Body of pancreas (tissue), 4 donors: ENCODE results near the gene FBLN1. TPM values are rescaled to one million over a fixed set of nuclear protein-coding genes. Genes with fewer than 3 reads are reported as not detected.
"Not testable (repeated sequence)": the region's sequence is repeated elsewhere in the genome, so short reads cannot be mapped to it uniquely, and the experiment has no call there.

ENCODE experiments used
- ATAC-seq: fragments of 150-250 bp; one replicate; pipeline ENCODE4 v1.9.1; 2016
- DNase-seq, 4 donors: peaks; one replicate each; pipeline ENCODE4 v3.0.0-alpha.2; 2019
- H3K27ac ChIP-seq, 4 donors: fragments of 200-600 bp; sonication (generic); 1 replicate in 3 of 4; 2 replicates in 1 of 4; pipeline versions ENCODE4 v1.5.1 to v1.6.1; 2016 to 2019; ENCODE audit warnings: mild to moderate bottlenecking in 1 of 4, mixed read lengths in 1 of 4, moderate library complexity in 1 of 4
- H3K27me3 ChIP-seq, 2 donors: fragments of 200-600 bp; sonication (generic); one replicate each; pipeline ENCODE4 v1.6.0; 2016; ENCODE audit warnings: mild to moderate bottlenecking in 1 of 2
- H3K36me3 ChIP-seq, 2 donors: fragments of 200-600 bp; sonication (generic); replicated peaks in 1 of 2; 2 replicates each; pipeline ENCODE4 v1.5.1; 2016; ENCODE audit warnings: low read depth in 2 of 2; ENCODE audit not compliant: insufficient read depth in 1 of 2
- H3K4me1 ChIP-seq: fragments of 200-600 bp; sonication (generic); one replicate; pipeline ENCODE4 v1.6.0; 2016
- H3K4me3 ChIP-seq, 2 donors: fragments of 200-600 bp; sonication (generic); 1 replicate in 1 of 2; 2 replicates in 1 of 2; pipeline ENCODE4 v1.5.1; 2016 to 2019
- H3K9me3 ChIP-seq, 3 donors: fragments of 200-600 bp; sonication (generic); 1 replicate in 2 of 3; 2 replicates in 1 of 3; pipeline ENCODE4 v1.5.1; 2016
- POLR2A ChIP-seq, 3 donors: fragments of 450-650 bp; IDR thresholded peaks; one replicate each; pipeline ENCODE4 v1.6.1; 2016; ENCODE audit warnings: antibody characterized with exemption in 3 of 3, mild to moderate bottlenecking in 2 of 3
- WGBS, 2 donors: methylation state at CpG; one replicate each; pipeline ENCODE4 v1.1.5; 2017; 5-methylcytosine and 5-hydroxymethylcytosine counted together
- intact Hi-C: fragments of 100-400 bp; cut with DNase I; formaldehyde crosslinking; loops from one replicate; pipeline ENCODE4 v1.15.1; 2023
- total RNA-seq, 2 donors: library from RNA; depleted of rRNA; stranded (reverse); fragments of >200 nt; gene quantifications; one replicate each; pipeline ENCODE4 v1.1.0, GENCODE V29; 2016
- TF ChIP-seq, protein P1 (sequence below), 7 experiments: fragments of 450-650 bp in 4 of 7; fragments of 200-600 bp in 3 of 7; sonication (generic) in 3 of 7; IDR thresholded peaks; one replicate each; pipeline ENCODE4 v1.5.1; 2016 to 2019; ENCODE audit warnings: antibody characterized with exemption in 7 of 7

Gene FBLN1
- total RNA-seq, 2 donors from 2014 or later = 97.0 to 119 TPM

DNA sequence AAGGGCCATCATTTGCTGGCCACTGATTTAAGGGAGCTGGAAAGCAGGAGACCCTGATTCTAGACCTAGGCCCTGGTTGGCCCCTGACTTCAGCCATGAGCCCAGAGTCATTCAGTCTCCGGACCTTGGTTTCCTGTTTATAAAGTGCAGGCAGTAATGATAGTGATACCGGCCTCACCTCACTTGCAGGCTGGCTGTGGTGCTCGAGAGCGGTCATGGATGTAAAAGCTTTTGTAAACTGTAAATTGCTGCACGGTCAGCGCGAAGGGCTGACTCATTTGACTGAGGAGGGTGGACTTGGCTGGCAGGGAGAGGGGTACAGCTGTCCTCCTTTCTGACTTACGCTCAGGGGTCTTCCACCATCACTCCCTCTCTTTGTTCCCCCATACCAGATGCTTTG lies 37.4 kb downstream of the FBLN1 start:
- no peak for DNase-seq

DNA sequence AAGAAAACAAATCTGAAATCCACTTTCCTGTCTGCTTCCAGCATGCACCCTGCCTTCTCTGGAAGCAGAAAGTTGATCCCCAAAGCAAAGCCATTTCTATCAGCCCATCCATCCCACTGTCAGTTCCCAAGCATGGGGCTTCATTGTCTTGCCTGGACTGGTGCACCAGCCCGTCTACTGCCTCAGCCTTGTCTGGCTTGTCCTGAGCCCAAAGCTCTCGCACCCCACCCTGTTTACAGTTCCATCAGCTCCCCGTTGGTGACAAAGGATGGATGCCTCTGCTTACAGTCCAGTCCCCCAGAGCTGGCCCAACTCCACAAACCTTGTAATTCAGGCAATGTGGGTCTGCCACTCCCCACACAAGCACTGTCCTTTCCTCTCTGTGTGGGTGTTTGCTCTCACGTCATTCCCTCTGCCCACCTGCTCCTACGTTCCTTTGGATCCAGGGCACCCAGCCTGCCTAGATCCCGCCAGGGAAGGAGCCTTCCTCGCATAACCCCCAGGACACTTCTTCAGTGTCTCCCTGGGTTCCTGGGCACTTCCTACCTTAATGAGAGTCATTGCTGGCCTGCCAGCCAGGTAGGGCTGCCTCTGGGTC lies 38.8 kb downstream of the FBLN1 start:
- no peak for DNase-seq
- no peak for ATAC-seq
- no peak overlapping the region for H3K4me3 ChIP-seq
- no peaks in the 10 kb centered on the region for H3K36me3 ChIP-seq
- intact Hi-C loops = no loop called here
- no peaks in the 10 kb centered on the region for H3K27me3 ChIP-seq
- TF ChIP-seq POLR2A (IDR thresholded peaks at IDR 0.05) = no peak
- TF ChIP-seq, protein P1, sequence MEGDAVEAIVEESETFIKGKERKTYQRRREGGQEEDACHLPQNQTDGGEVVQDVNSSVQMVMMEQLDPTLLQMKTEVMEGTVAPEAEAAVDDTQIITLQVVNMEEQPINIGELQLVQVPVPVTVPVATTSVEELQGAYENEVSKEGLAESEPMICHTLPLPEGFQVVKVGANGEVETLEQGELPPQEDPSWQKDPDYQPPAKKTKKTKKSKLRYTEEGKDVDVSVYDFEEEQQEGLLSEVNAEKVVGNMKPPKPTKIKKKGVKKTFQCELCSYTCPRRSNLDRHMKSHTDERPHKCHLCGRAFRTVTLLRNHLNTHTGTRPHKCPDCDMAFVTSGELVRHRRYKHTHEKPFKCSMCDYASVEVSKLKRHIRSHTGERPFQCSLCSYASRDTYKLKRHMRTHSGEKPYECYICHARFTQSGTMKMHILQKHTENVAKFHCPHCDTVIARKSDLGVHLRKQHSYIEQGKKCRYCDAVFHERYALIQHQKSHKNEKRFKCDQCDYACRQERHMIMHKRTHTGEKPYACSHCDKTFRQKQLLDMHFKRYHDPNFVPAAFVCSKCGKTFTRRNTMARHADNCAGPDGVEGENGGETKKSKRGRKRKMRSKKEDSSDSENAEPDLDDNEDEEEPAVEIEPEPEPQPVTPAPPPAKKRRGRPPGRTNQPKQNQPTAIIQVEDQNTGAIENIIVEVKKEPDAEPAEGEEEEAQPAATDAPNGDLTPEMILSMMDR (IDR thresholded peaks at IDR 0.05) = no peak
- 59 to 72% methylated on average over 7 of the region's 7 CpGs for WGBS, 2 donors
- H3K4me1 ChIP-seq = no peaks in the 10 kb centered on the region
- H3K9me3 ChIP-seq = no peaks in the 10 kb centered on the region
- H3K27ac ChIP-seq = no peak overlapping the region

More for the DNA sequence above, 37.4 kb downstream of the FBLN1 start:
- H3K9me3 ChIP-seq = no peaks in the 10 kb centered on the region
- no peak for ATAC-seq
- 77 to 83% methylated on average over 8 of the region's 8 CpGs for WGBS, 2 donors
- H3K27ac ChIP-seq = no peak overlapping the region
- H3K4me1 ChIP-seq = no peaks in the 10 kb centered on the region
- H3K4me3 ChIP-seq = no peak overlapping the region
- H3K36me3 ChIP-seq = no peaks in the 10 kb centered on the region
- no peaks in the 10 kb centered on the region for H3K27me3 ChIP-seq
- TF ChIP-seq, protein P1 (IDR thresholded peaks at IDR 0.05) = no peak
- TF ChIP-seq POLR2A (IDR thresholded peaks at IDR 0.05) = no peak
- intact Hi-C loops = no loop called here

DNA sequence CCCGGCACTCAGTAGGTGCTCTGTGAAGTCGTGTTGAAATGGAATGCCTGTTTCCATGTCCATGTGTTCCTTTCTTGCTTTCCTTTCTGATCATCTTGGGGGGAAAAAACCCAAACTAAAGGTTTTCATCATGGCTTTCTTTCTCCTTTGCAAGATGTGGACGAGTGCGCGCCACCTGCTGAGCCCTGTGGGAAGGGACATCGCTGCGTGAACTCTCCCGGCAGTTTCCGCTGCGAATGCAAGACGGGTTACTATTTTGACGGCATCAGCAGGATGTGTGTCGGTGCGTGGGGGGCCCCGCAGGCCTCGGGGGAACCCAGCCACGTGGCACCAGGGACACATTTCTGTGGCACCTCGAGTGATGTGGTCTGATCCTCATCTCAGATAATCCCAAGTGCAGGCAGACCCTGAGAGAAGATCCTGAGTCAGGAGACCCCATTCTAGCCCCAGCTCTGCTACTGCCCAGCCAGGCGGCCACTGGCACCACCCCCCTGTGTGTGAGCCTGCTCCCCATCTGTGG lies 39.4 kb downstream of the FBLN1 start:
- H3K27ac ChIP-seq = no peak overlapping the region
- no peak for ATAC-seq
- H3K9me3 ChIP-seq = no peaks in the 10 kb centered on the region
- no peaks in the 10 kb centered on the region for H3K4me1 ChIP-seq
- no peaks in the 10 kb centered on the region for H3K36me3 ChIP-seq
- intact Hi-C loops = no loop called here
- 67 to 90% methylated on average over 10 to 19 of the region's 19 CpGs for WGBS, 2 donors
- no peak overlapping the region for H3K4me3 ChIP-seq
- no peak for DNase-seq
- no peak for TF ChIP-seq POLR2A (IDR thresholded peaks at IDR 0.05)
- TF ChIP-seq, protein P1 (IDR thresholded peaks at IDR 0.05) = no peak
- no peaks in the 10 kb centered on the region for H3K27me3 ChIP-seq

DNA sequence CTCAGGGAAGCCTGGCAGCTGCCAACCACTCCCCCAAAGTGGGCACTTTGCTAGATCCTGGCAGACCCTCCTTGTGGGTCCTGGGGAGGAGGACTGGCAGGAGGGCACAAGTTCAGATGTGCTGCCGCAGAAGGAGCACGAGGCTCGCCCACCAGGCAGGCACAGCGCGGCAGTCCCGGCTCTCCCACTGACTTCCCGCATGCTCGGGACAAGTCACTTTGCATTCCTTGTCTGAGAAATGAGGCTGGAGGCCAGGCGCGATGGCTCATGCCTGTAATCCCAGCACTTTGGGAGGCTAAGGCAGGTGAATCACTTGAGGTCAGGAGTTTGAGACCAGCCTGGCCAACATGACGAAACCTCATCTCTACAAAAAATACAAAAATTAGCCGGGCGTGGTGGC lies 40.1 kb downstream of the FBLN1 start:
- H3K4me1 ChIP-seq, H3K36me3 ChIP-seq, H3K27me3 ChIP-seq, H3K9me3 ChIP-seq, ATAC-seq, H3K27ac ChIP-seq, DNase-seq, H3K4me3 ChIP-seq, intact Hi-C loops: not testable (repeated sequence)
- 69 to 91% methylated on average over 5 to 13 of the region's 13 CpGs for WGBS, 2 donors

DNA sequence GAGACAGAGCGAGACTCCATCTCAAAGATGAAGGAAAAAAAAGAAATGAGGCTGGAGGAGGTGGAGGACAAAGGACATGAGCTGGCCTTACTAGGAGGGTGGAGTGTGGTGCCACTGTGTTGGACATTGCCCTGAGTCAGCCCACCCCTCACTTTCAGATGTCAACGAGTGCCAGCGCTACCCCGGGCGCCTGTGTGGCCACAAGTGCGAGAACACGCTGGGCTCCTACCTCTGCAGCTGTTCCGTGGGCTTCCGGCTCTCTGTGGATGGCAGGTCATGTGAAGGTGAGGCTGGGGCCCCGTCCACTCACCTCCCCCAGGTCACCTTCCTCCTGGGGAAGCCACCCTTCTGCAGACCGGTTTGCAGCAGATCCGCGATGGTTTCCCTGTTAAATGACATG lies 40.6 kb downstream of the FBLN1 start:
- intact Hi-C loops = no loop called here
- H3K4me3 ChIP-seq = no peak overlapping the region
- no peaks in the 10 kb centered on the region for H3K27me3 ChIP-seq
- H3K36me3 ChIP-seq = no peaks in the 10 kb centered on the region
- no peak overlapping the region for H3K27ac ChIP-seq
- ATAC-seq = no peak
- TF ChIP-seq, protein P1 (IDR thresholded peaks at IDR 0.05) = no peak
- TF ChIP-seq POLR2A (IDR thresholded peaks at IDR 0.05) = no peak
- 84 to 85% methylated on average over 13 of the region's 13 CpGs for WGBS, 2 donors
- no peaks in the 10 kb centered on the region for H3K9me3 ChIP-seq
- DNase-seq = no peak
- H3K4me1 ChIP-seq = no peaks in the 10 kb centered on the region
